GM21529 (cell line): ENCODE results near the gene ZDHHC5.
A peak's percentile ranks its signal among the peaks of the same experiment; 100 is the strongest.

Experiments
- ATAC-seq: cut with Tn5 transposase; IDR thresholded peaks from one replicate; pipeline ENCODE4 v1.9.1; 2021; ENCODE audit not compliant: unreplicated experiment

The ZDHHC5 gene, protein sequence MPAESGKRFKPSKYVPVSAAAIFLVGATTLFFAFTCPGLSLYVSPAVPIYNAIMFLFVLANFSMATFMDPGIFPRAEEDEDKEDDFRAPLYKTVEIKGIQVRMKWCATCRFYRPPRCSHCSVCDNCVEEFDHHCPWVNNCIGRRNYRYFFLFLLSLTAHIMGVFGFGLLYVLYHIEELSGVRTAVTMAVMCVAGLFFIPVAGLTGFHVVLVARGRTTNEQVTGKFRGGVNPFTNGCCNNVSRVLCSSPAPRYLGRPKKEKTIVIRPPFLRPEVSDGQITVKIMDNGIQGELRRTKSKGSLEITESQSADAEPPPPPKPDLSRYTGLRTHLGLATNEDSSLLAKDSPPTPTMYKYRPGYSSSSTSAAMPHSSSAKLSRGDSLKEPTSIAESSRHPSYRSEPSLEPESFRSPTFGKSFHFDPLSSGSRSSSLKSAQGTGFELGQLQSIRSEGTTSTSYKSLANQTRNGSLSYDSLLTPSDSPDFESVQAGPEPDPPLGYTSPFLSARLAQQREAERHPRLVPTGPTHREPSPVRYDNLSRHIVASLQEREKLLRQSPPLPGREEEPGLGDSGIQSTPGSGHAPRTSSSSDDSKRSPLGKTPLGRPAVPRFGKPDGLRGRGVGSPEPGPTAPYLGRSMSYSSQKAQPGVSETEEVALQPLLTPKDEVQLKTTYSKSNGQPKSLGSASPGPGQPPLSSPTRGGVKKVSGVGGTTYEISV

DNA sequence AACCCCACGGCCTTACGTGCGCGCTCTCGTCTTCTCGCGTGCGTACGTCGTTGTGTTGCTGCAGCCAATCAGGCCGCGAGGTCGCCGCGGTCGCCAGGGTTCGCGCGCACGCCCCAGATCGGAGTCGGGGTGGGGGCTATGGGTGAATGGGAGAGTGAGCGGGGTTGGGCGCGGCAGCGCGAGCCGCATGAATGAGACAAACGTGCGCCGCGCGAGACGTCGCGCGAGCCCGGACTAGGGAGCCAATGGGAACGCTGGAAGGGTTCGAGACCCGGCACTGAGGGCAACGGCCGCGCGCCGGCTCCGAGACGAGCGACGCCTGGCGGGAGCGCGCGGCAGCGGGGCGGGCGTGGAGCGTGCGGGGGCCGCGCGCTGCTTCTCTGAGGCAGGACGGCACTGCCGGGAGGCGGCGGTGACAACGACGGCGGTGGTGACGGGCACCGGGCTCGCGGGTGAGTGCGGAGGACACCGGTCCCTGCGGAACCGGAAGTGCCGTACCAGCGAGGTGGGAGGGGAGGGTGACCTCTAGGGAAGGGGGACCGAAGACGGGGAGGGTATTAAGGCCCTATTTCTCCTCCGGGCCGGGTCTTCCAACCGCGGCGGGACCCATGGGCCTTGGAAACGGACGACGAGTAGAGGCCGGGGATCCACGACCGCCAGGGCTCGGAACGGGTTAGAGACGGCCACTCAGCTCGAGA lies at the start of gene ZDHHC5:
ZDHHC5 (plus strand) TSS at position 379 of the 698 bp plus-strand sequence. CDS start 4,977 bp downstream, outside the sequence.
- ATAC-seq = peak; percentile 81

- no peak for ATAC-seq
Measured at GRCh38 chr11:57618438-57618837, 49.5 kb upstream of the ZDHHC5 start.

GRCh38 chr11:57619331-57619730 lies 48.6 kb upstream of the ZDHHC5 start:
- no peak for ATAC-seq

- no peak for ATAC-seq
Measured at GRCh38 chr11:57620467-57620866, 47.4 kb upstream of the ZDHHC5 start.

DNA sequence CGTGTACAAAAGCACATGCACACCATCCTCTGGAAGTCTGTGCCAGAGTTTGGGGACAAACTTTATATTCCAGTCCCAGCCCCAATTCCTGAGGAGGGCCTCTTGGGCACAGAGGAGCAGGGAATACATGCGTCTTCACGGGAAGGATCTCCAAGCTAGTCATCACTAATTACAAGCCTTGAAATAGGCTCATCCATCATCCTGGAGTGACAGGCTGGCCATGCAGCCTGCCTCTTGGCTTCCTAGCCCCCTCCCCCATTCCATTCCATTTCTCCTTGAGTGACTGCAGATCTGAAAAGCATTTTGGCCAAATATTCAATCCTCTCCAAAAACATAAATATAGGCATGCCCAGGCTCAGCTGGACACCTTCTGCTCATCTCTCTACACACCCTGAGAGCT lies 45.7 kb upstream of the ZDHHC5 start:
- no peak for ATAC-seq

- no peak for ATAC-seq
Measured at GRCh38 chr11:57624864-57625263, 43.0 kb upstream of the ZDHHC5 start.

DNA sequence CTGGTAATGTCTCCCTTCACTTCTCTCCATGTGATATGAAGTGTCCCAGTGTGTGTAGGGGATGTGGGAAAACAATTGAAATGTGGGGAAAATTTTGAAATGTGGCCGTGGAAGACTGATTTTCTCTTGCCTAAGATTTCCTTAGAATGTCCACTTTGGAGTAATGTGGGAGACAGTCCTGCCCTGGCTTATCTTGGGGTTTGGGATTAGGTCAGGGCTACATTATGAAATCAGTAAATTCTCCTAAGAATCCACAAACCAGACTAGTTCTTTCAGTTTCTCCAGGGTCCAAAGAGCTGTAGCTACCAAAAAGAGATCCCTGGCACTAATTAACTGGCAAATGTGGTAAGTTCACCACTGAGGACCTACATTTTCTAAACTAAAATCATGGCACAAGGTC lies 41.0 kb upstream of the ZDHHC5 start:
- no peak for ATAC-seq

DNA sequence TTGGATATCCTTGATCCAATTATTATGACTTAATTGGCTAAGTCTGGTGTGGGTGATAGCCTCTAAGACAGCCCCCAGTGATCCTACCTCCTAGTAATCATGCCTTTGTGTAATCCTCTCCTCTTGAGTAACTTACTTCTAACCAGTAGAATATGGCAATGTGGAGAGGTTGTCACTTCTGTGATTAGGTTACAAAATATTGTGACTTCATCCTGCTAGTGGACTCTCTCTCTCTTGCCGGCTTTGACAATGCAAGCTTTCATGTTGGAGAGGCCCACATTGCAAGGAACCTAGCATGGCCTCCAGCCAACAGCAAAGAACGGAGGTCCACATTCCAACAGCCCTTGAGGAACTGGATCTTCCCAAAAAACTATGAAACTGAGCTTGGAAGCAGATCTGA lies 37.7 kb upstream of the ZDHHC5 start:
- ATAC-seq = no peak

GRCh38 chr11:57632116-57632515 lies 35.8 kb upstream of the ZDHHC5 start:
- no peak for ATAC-seq

GRCh38 chr11:57633394-57634070 lies 34.4 kb upstream of the ZDHHC5 start:
- no peak for ATAC-seq

GRCh38 chr11:57634311-57634710 lies 33.6 kb upstream of the ZDHHC5 start:
- ATAC-seq = no peak

- ATAC-seq = no peak
Measured at GRCh38 chr11:57635246-57635645, 32.7 kb upstream of the ZDHHC5 start.

DNA sequence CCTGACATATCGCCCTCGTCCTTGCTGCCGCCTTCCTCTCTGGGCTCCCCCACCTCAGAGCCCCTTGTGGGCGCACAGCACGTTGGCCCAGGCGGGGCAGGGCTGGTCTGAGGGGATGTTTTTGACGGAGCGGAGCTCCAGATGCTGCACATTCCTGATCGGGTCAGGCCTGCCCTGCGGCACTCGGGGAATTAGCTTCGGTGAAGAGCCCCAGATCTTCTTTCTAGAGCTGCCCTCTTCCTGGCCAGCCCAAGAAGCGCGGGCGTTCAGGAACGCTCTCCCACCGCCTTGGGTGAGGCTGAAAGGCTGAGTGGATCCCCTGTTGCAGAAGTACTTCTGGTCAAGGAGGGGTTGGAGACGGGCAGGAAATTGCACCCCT lies 30.3 kb upstream of the ZDHHC5 start:
- ATAC-seq = no peak

GRCh38 chr11:57638005-57638781 lies 29.7 kb upstream of the ZDHHC5 start:
- no peak for ATAC-seq

DNA sequence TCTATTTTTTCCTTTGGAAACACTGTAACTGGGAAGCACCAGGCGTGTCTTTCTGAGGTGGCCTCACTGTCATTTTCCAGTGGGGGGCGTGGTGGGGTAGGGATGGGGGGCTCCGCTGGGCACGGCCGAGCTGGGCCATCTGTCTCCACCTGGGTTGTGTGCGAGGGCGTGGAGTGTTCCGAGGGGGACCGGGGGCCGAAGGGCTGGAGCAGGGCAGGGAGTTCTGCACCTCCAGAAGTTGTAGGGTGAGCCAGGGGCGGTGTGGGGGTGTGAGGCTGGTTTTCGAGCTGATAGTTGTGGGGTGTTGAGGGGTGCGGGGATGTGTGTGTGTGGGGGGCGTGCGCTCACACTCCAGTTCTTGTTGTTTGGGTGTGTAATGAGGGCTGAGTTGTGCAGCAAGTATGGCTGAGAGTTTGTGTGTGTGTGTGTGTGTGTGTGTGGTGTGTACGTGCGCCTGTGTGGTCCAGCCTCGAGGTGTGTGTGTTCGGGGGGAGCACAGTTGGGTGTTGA lies 29.0 kb upstream of the ZDHHC5 start:
- no peak for ATAC-seq

DNA sequence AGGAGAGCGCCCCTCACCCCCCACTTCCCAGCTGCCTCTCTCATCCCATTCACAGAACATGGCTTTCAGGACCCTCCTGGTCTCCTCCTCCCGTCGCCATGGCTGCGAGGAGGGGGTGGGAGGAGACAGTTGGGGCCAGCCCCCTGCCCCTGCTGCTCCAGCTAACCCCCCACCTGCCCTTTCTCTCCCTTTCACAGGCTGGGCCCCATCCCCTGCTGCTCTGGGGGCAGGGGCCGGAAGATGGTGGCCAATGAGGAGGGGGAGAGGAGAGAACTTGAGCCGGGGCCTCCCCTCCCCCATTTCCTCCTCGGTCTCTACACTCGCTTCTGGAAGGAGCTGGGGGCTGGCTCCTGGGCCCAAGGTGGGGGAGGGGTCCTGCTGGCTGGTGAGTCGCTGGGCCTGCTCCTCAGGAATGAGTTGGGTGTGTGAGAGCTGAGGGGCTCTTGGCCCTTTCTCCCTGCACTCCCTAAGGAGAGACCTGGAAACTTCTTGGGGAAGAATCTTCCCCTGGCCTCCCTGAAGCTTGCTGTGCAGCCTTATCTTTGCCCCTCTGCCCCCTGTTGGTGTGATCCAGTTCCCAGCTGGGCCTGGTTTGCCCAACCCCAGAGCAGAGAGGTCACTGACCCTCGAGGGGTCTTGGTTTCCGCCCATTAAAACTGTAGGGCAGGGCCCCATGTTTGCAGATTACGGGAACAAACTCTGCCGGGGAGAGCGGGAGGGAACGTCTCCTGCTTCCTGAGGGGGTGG lies 28.4 kb upstream of the ZDHHC5 start:
- ATAC-seq = no peak

DNA sequence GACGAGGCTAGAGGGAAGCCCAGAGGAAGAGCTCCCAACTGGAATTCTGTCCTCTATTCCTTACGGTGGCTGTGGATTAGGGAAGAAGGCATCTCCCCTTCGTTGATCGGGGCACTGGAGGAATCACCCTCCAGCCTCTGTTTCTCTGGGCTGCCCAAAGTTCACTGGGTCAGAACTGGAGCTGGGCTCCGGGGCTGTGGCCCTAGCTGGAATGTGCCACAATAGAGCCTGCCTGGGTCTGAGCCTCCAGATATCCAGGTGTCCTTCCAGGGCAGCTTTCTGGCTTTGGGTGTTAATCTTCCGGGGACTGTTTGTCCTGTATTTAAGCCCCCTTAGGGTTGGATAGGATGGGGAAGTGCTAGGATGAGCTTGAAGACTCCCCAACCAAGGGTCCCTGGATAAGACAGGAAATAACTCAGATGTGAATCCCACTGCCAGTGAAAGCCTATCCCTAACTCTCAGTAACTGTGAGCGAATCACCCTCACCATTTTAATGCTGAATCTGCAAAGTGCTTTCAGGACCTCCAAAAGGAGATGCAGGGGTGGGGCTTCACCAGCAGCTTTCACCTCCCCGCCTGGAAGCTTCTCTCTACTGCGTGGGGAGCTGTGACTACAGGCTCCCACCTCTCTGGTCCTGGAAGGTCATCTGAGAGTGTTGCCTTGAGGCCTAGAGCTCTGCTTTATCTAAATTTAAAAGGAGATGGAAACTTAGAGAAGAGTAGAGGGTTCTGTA lies 27.7 kb upstream of the ZDHHC5 start:
- no peak for ATAC-seq

DNA sequence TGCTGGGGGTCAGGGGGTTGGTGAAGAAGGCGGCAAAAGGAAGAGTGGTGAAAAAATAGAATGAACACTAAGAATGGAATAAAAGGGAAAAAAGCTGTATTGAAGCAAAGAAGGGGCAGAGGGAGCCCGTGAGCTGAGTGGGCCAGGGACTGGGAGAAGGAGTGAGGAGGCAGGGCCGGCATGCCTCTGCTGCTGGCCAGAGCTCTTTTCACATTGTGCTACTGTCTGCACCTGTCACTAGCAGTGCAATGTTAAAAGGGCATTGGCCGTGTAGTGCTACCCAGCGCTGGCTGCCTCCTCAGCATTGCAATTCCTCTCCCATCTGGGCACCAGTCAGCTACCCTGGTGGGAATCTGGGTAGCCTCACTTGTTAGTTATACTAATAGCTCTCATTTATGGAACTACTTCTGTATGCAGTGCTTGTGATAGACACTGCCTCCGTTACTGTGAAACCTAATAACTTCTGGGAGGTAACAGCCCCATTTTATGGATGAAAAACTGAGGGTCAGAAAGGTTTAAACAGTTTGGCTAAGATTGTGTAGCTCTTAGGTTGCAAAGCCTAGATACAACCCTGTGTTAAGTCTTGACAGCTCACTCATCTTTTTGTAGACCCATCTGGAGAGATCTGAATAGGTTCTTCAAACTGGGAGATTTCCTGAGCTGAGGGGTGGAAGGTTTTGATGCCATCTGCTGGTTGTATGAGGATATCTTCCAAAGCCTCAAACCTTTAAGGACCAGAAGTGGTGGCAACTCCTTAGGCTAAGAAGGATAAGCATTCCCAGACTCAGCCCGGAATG lies 26.7 kb upstream of the ZDHHC5 start:
- ATAC-seq = peak; percentile 48
